ENCODE results near the gene CUL1. TPM values are rescaled to one million over a fixed set of nuclear protein-coding genes. Genes with fewer than 3 reads are reported as not detected.

The CUL1 gene
- total RNA-seq, 1 donor from 2014 or later, result 57.2 TPM

DNA sequence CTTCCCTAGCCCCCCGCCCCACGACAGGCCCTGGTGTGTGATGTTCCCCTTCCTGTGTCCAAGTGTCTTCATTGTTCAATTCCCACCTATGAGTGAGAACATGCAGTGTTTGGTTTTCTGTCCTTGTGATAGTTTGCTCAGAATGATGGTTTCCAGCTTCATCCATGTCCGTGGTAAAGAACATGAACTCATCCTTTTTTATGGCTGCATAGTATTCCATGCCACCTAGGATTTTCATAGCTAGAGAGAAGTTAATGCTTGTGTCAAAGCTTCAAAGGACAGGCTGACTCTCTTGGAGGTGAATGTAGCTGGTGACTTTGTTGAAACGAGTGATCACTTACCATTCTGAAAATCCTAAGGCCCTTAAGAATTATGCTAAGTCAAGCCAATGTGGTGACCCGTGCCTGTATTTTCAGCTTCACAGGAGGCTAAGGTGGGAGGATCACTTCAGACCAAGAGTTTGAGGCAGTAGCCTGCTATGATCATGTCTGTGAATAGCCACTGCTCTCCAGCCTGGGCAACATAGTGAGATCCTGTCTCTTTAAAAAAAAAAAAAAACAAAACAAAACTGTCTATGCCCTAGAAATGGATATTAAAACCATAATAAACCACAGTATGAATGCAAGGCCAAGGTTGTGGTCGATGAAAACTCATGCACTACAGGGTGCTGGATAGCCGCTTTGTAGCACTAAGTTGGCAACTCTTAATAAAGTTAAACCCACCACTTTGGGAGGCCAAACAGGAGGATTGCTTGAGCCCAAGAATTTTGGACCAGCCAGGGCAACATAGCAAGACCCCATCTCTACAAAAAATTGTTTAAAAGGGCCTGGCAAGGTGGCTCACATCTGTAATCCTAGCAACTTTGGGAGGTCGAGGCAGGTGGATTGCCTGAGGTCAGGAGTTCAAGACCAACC is 52.0 kb downstream of the CUL1 start:
- intact Hi-C loops (cut with micrococcal nuclease), result no loop called here

DNA sequence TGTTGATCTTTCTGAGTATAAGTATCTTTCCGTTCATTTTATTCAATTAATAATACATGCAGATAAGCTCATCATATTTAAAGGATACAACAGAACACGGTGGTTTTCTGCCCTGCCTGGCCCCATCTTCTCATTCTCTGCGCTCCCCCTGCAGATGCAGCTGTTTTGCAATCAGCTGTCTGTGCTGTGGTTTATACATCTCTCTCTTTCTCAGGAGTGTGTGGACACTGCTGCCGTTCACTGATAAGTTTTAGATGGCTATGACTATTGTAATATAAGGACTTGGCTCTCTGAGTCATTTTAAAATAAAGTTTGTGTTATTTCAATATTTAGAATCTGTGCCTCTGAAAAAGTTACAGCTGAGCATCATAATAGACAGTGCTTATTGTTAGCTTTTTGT is 54.5 kb downstream of the CUL1 start:
- intact Hi-C loops (cut with micrococcal nuclease), result no loop called here

DNA sequence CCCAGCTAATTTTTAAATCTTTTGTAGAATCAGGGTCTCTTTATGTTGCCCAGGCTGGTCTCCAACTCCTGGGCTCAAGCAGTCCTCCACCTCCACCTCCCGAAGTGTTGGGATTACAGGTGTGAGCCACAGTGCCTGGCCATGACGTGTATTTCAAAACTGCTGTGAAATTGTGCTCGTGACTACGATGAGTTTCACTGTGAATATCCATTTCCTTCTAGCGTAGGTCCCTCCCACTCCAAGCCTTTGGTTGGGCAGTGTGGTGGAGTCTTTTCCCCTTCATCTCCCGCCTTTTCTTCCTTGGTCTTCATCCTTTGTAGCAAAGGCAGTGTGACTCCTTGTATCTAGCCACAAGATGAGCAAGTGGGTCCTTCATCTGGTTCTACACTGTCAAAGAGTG is 56.2 kb downstream of the CUL1 start:
- intact Hi-C loops (cut with micrococcal nuclease), result no loop called here

DNA sequence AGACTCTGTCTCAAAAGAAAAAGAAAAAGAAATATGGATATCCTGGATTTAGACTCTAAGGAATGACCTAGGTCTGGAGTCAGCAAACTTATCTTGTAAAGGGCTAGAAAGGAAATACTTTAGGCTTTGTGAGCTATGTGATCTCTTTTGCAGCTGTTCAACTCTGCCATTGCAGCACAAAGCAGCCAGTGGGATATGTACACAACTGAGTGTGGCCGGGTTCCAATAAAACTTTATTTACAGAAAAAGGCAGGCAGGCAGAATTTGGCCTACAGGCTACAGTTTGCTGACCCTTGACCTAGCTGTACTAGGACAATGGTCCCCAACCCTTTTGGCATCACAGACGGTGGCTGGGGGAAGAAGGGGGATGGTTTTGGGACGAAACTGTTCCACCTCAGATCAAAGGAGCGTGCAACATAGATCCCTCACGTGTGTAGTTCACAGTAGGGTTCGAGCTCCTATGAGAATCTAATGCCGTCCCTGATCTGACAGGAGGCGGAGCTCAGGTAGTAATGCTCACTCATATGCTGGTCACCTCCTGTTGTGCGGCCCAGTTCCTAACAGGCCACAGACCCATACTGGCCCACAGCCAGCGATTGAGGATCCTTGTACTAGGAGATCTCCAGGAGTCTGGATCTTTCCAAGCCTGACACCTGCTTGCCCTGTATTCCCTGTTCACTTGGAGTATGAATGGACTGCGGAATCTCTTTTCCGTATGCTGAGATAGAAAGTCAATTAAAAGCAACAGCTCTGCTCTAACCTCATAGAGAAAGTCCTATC is 63.0 kb downstream of the CUL1 start:
- intact Hi-C loops (cut with micrococcal nuclease), result no loop called here

DNA sequence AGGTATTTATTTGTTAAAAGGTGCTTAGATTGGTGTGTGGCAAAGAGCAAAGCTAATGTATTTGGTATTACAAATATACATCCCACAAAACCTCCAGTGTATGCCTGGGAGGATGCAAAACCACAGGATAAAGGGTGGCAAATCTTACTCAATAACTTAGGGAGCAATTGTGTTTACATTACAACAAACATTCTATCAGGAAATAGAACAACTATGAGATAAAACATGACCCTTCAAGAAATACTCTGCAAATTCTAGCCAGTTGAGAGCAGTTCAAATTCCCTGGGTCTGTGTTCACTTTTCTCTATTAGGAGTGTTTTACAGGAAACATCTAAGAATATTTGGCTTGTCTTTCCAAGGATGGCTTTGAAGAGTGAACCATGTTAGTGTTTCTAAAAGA is 64.9 kb downstream of the CUL1 start:
- intact Hi-C loops (cut with micrococcal nuclease), result no loop called here

DNA sequence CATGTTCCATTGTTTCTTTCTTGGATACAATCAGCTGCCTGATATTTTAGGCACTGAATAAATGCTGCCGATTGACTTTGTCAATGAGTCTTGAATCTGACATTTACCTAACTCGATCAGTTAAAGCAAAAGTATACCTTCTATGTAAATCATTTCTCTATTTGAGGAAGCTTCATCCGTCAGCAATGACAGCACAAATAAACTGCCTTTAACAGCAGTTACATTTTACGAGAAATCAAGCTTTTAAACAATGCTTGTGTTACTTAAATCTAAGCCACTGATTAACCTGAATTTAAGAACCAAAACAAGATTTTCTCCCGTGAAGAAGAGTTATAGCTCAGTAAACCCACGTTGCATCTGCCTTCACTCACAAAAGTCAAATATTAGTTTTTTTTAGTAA is 71.3 kb downstream of the CUL1 start:
- intact Hi-C loops (cut with micrococcal nuclease), result loop anchor here (5.0 kb wide), 2 partner anchors 73 to 268 kb away; partner anchors contain the start of gene CUL1

DNA sequence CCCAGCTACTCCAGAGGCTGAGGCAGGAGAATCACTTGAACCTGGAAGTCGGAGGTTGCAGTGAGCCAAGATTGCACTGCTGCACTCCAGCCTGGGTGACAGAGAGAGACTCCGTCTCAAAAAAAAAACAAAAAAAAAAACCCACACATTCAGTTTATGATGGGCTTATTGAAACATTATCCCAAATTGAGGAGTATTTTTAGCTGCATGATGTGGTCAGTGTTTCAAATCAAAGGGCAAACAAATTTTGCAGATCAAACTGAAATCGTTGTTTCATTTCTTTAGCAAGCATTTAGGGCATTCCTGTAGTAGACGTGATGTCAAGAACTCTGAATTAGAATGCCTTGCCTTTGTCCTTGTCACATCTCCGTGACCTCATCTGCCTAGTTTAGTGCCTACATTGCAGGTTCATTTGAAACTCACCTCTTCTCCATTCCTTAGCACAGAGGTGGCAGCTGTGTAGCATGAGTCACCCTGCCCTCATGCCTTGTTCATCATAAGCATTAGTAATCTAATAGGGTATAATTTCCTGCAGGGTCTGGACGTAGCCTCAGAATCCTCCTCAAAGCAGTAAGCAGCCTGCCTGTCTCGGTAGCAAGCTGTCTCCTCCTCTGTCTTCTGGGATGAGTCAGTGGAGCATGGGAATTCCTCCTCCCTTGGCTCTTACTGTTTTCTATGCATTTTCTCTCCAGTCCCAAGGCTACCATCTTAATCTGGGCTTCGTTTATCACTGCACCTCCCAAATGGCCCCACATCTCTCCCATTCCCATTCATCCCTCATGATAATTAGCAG is 73.8 kb downstream of the CUL1 start:
- intact Hi-C loops (cut with micrococcal nuclease), result loop anchor here (1.0 to 5.0 kb wide), 4 partner anchors 75 to 270 kb away; partner anchors contain the start of gene CUL1

DNA sequence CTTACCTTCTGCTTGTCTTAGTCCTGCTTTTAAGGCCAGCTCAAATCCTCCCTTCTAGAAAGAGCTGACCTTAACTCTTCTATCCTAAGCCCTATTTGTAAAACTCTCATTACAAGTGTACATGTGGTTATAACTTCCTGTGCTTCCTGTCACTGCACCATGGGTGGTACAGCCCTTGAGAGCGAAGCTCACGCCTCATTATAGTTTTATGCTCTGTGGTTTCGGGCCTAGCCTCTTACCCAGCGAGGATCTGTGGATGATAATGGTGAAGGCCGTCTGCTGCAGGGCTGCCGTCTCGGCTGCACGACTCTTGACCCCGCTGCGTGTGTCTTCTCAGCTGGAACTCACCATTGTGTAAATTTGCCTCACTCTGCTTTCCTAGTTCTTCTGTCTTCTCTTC is 74.6 kb downstream of the CUL1 start:
- intact Hi-C loops (cut with micrococcal nuclease), result loop anchor here (1.0 to 5.0 kb wide), 4 partner anchors 76 to 271 kb away; partner anchors contain the start of gene CUL1

DNA sequence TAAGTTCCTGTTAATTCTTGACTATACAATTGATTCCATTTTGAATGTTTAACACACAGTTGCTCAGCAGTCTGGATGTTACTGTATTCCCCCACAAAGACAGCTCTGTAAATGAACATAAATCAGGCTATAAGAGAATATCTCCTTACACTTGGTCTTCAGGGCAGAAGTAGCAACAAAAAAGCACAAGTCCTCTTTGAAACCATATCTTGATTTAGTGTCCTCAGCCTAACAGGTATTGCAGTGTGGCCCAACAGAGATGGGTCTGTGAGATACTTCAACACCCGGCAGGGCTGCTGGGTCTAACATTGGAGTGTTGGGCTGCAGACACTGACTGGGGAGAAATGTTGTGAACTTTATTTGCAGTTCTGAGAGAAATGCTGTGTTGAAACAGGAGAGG is 75.8 kb downstream of the CUL1 start:
- intact Hi-C loops (cut with micrococcal nuclease), result loop anchor here (5.0 kb wide), 2 partner anchors 77 to 272 kb away; partner anchors contain the start of gene CUL1

DNA sequence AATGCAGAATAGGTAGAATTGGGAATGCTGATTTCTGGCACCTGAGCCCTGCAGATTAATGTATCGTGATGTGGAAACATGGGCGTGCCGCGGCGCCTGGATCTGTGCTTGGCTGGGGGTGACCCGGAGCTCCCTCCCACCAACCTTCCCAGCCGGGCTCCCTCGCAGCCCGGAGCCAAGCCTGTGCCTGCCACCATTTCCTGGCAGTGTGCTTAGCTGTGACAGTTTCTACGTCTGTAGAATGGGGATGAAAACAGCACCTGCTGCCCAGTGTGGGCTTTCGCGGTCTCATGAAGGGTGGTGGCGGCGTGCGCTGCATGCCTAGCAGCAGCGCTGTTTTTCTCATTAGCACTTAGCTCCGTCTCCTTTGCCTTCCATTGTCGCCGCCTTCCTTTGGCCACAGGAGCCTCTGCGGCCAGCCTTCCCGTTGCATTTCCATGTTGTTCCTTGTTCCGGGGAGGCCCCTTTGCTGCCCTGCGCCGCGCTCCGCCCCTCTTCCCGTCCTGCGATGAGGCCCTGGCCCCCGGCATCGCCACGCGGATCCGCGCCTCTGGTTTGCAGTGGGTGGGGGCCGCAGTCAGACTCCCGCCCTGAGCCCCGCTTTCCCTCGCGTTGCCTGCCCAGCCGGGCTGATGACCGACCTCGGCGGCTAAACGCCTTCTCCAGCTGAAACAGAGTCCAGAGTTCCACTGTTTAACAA is 84.2 kb downstream of the CUL1 start:
- intact Hi-C loops (cut with micrococcal nuclease), result no loop called here

DNA sequence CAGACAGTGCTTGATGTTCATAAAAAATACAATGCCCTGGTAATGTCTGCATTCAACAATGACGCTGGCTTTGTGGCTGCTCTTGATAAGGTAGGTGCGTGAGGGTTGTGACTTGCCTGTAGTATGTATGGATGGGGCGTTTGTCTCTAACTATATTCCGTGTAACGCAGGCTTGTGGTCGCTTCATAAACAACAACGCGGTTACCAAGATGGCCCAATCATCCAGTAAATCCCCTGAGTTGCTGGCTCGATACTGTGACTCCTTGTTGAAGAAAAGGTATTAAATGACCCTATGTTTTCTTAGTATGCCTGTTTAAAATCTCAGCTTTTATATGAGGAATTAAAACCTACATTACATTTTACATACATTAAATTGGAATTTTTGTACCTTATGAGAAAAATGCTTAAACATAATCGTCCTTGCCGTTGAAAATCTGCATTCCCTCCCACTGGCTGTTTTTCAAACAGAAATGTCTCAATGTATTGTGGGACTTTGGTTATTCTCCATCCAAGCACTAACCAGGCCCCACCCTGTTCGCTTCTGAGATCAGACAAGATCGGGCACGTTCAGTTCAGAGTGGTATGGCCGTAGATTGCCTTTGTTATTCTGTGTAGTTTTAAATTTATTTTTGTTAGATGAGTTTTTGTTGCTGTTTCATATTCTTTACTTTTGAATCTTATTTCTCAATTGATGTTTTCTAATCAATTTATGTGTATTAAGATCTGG is 85.3 kb downstream of the CUL1 start:
- intact Hi-C loops (cut with micrococcal nuclease), result no loop called here

DNA sequence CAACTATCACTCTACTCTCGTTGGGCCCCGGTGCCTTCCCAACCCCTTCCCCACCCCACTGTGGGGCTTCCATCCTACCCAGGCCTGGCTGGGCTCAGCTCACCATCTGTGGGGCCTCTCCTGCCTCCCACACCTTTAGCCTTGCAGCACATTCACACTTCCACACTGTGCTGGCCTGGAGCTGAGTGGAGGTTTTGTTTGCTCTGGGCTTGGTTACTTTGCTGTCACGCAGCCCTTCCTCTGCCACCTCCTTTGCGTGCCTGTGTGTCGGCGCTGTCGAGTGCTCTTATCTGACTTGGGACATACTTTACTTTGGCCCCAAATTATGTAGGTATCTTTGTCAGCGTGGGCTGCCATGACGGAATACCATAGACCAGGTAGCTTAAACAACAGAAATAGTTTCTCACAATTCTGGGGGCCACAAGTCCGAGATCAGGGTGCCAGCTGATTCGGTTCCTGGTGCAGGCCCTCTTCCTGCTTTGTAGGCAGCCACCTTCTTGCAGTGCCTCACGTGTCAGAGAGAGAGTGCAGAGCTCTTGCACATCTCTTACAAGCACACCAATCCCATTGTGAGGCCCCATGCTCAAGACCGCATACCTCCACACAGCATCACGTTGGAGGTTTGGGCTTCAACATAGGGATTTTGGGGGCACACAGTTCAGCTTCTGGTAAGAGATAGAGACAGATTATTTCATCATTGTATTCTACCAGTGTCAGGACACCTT is 89.0 kb downstream of the CUL1 start:
- intact Hi-C loops (cut with micrococcal nuclease), result no loop called here

DNA sequence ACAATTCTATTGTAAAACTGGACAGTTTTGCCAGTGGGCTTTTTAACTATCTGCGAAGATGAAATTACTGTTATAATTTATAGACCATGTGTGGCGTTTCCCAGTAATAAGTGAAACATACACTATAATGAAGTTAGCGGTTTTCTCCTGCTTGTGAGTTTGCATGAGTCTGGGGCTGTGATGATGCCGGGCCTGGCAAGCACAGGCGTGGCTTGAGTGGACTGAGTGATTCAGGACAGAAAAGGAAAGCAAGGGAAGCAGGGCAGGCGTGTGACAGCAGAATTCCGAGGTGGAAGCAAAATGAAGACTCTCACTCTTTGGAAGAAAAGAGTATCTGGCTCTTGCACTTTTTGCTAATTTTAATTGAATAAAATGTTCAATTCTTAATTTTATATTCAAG is 90.5 kb downstream of the CUL1 start:
- intact Hi-C loops (cut with micrococcal nuclease), result no loop called here

DNA sequence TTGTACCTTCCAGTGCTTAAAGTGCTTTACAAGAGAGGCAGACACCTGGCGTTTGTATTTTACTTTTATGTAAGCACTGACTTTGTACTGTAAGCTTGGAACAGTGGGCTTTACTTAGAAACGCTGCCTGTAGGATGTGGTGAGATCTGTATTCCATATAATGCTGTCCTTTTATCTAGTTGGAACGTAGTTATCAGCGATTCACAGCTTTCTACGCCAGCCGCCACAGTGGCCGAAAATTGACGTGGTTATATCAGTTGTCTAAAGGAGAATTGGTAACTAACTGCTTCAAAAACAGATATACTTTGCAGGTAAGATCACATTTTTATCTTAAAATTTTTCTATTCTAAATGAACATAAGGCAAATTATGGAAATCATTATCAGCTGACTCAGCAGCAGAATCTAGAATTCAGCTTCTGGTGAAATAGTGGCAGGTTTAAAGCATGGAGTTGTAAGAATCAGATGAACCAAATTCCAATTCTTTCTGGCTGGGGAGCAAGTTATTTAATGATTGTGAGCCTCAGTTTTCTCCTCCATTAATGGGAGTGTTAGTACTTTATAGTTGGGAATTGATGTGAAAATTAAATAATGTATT is 91.5 kb downstream of the CUL1 start:
- intact Hi-C loops (cut with micrococcal nuclease), result no loop called here

DNA sequence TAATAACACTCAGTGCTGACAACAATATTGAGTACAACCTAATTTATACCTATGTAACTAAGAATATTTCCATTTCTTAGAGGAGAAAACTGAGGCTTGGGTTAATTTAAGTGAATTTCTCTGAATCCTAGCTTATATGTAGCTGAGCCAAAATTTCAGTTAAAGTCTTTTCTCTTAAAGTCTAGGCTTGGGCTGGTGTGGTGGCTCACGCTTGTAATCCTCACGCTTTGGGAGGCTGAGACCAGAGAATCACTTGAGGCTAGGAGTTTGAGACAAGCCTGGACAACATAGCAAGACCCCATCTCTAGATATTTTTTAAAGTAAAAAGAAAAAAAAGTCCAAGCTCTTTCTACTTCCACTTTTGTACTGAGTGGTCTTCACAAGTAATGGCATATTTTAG is 92.1 kb downstream of the CUL1 start:
- intact Hi-C loops (cut with micrococcal nuclease), result no loop called here

DNA sequence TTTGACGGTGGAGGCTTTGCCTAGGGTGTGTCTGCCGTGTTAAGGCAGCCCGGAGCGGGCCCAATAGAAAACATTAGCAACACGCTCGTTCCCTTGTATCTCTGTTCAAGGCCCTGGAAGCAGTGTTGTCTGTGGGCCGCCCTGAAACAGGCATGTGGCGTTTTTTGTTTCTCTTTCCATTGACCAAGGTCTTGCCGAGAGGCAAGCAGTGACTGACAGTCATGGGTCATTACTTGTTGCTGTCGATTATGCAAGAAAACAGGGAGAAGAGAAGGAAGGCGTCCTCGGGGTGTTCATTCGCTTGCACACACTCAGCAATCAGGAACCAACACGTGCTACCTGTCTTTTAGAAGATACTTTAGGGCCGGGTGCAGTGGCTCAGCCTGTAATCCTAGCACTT is 92.8 kb downstream of the CUL1 start:
- intact Hi-C loops (cut with micrococcal nuclease), result no loop called here

DNA sequence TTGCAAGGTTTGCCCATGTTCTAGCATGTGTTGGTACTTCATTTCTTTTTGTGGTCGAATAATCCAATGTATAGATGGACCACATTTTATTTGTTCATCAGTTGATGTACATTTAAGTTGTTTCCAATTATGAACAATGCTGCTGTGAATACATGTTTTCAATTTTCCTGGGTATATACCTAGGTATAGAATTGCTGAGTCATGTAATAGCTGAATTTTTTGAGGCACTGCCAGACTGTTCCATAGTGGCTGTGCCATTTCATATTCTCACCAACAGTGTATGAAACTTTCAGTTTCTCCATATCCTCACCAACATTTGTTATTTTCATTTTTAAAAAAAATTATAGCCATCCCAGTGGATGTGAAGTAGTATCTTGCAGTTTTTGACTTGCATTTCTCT is 94.9 kb downstream of the CUL1 start:
- intact Hi-C loops (cut with micrococcal nuclease), result no loop called here

DNA sequence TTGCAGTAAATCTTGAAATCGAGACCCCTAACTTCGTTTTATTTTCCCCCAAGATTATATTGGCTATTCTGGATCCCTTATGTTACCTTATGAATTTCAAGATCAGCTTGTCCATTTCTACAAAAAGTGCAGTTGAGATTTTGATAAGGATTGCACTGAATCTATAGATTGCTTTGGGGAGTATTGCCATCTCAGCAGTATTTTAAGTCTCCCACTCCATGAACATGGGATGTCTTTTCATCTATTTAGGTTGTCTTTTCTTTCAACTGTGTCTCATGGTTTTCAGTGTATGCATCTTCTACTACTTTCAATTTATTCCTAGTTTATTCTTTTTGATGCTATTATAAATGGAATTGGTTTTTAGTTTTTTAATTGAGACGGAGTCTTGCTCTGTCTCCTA is 95.8 kb downstream of the CUL1 start:
- intact Hi-C loops (cut with micrococcal nuclease), result no loop called here

DNA sequence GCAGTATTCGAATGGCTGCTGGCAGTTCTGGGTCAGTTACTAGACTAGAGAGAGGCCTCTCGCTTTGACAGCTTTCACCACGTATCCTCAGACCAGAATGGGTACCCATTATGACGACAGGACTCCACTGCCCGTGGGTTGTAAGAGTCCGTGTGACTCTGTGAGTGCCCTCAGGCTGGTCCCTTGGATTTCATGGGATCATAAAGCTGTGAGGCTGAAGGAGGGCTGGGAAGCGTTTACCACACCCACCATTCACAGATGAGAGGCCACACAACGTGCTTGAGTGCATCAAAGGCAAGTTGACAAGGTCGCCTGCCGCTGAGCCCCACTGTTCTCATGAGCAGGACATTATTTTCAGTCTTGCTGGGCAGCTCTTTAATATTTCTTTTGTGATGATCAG is 98.1 kb downstream of the CUL1 start:
- intact Hi-C loops (cut with micrococcal nuclease), result no loop called here
